Panc1 (cell line): ENCODE measurements around the gene SLC6A6. TPM values are rescaled to one million over a fixed set of nuclear protein-coding genes. Genes with fewer than 3 reads are reported as not detected.

Experiments
- ATAC-seq: fragments of 200-7000 bp; cut with Tn5 transposase; 2 replicates; pipeline ENCODE4 v1.9.1; 2020; ENCODE audit warnings: mild to moderate bottlenecking, moderate library complexity
- BruUV-seq: library from RNA; stranded (reverse); fragments of 400-500 nt; replicated peaks from 2 replicates; lab custom pipeline; 2021; lab: Mats Ljungman, UMichigan
- CTCF ChIA-PET: fragments of 300-600 bp; sonication (Branson Sonifier 250); formaldehyde crosslinking; loops from one replicate; lab custom pipeline; 2022; ENCODE audit warnings: antibody characterized with exemption; lab: Charles Lee
- POLR2A ChIA-PET: fragments of 300-600 bp; sonication (Branson Sonifier 250); formaldehyde crosslinking; loops from one replicate; lab custom pipeline; 2022; ENCODE audit warnings: antibody characterized with exemption; lab: Charles Lee
- DNase-seq: peaks from one replicate; pipeline ENCODE4 v3.0.0-alpha.2; 2010; ENCODE audit warnings: low read depth, low spot score
- H3K27ac ChIP-seq: 2 replicates; pipeline ENCODE4 v1.5.1; 2011; ENCODE audit warnings: mild to moderate bottlenecking, low read length, inconsistent platforms
- H3K27me3 ChIP-seq: fragments of 200-500 bp; sonication (Bioruptor generic); 2 replicates; pipeline ENCODE4 v1.6.0; 2014; ENCODE audit warnings: low read length, inconsistent platforms; ENCODE audit not compliant: control insufficient read depth, insufficient read depth
- H3K36me3 ChIP-seq: fragments of 200-500 bp; sonication (Bioruptor generic); 2 replicates; pipeline ENCODE4 v1.5.1; 2014; ENCODE audit warnings: inconsistent platforms, mild to moderate bottlenecking, low read length, moderate library complexity; ENCODE audit not compliant: control insufficient read depth, insufficient read depth
- H3K4me1 ChIP-seq: 2 replicates; pipeline ENCODE4 v1.5.1; 2011; ENCODE audit warnings: inconsistent platforms, mild to moderate bottlenecking, low read length, moderate library complexity; ENCODE audit not compliant: control insufficient read depth, insufficient read depth
- H3K4me3 ChIP-seq, 2 experiments: 2 replicates each; pipeline ENCODE4 v1.5.1; 2011 to 2012; ENCODE audit warnings: low read depth in 2 of 2, low read length in 2 of 2, mild to moderate bottlenecking in 2 of 2, inconsistent platforms in 1 of 2, moderate library complexity in 1 of 2
- H3K9me3 ChIP-seq: fragments of 200-500 bp; sonication (Bioruptor generic); 2 replicates; pipeline ENCODE4 v1.5.1; 2014; ENCODE audit warnings: low read depth, mild to moderate bottlenecking, inconsistent platforms, low read length, moderate library complexity; ENCODE audit not compliant: control insufficient read depth, insufficient read depth
- CTCF ChIP-seq: fragments of 450-650 bp; IDR thresholded peaks from 2 replicates; pipeline ENCODE4 v1.5.1; 2017; ENCODE audit warnings: mild to moderate bottlenecking
- POLR2AphosphoS5 ChIP-seq: IDR thresholded peaks from 2 replicates; pipeline ENCODE4 v1.6.1; 2012; ENCODE audit warnings: mild to moderate bottlenecking, low read depth, low read length, moderate library complexity
- REST ChIP-seq, 2 experiments: IDR thresholded peaks; 2 replicates each; pipeline ENCODE4 v1.6.1; 2011 to 2012; ENCODE audit warnings: low read depth in 2 of 2, control low read depth in 1 of 2, low read length in 1 of 2, mild to moderate bottlenecking in 1 of 2, moderate library complexity in 1 of 2; ENCODE audit not compliant: insufficient read depth in 1 of 2
- SIN3A ChIP-seq: IDR thresholded peaks from 2 replicates; pipeline ENCODE4 v1.6.1; 2012; ENCODE audit warnings: low read depth, mild to moderate bottlenecking, low read length, moderate library complexity, borderline replicate concordance; ENCODE audit not compliant: insufficient read depth
- TCF7L2 ChIP-seq: IDR thresholded peaks from 2 replicates; pipeline ENCODE4 v1.6.1; 2011; ENCODE audit warnings: mild to moderate bottlenecking, low read depth, low read length, inconsistent platforms
- in situ Hi-C: cut with HindIII; loops from 2 replicates; pipeline ENCODE4 v1.10.0; 2016; ENCODE audit warnings: low sequenced_read_pairs, low pct_unique_long_range_greater_than_20kb
- intact Hi-C: fragments of 100-400 bp; cut with micrococcal nuclease; formaldehyde crosslinking; loops from one replicate; pipeline ENCODE4 v1.10.0; 2022; ENCODE audit not compliant: unreplicated experiment
- total RNA-seq: library from RNA; stranded (reverse); gene quantifications from one replicate; pipeline ENCODE4 v1.2.1, GENCODE V29; 2021; ENCODE audit not compliant: unreplicated experiment

SLC6A6 gene
- total RNA-seq, 1 experiment from 2014 or later: 61.0 TPM

- intact Hi-C loops: no loop called here
- Histone ChIP-seq H3K27me3 (no peaks in the 10 kb centered on the region), H3K4me1 (no peaks in the 10 kb centered on the region), H3K9me3 (no peaks in the 10 kb centered on the region), H3K4me3 (no peak overlapping the region), H3K27ac (no peak overlapping the region), H3K36me3 (no peaks in the 10 kb centered on the region)
- in situ Hi-C loops: no loop called here
- ATAC-seq (no peak), DNase-seq (no peak)
- no TSS peak for BruUV-seq
- TF ChIP-seq CTCF (no peak), SIN3A (no peak), REST (IDR thresholded peaks at IDR 0.05; ENCODE audit: insufficient read depth in 1 of 2, low read depth in 2 of 2, low read length in 1 of 2) (no peak), TCF7L2 (no peak), POLR2AphosphoS5 (no peak)
- ChIA-PET CTCF (no interaction called here), POLR2A (no interaction called here)
Observed at GRCh38 chr3:14516738-14517345, 114.4 kb downstream of the SLC6A6 start.

GRCh38 chr3:14517601-14518431, 115.4 kb downstream of the SLC6A6 start:
- ATAC-seq (no peak; the same call in 1 of the 2 replicates), DNase-seq (no peak)
- in situ Hi-C loops (no loop called here), intact Hi-C loops (no loop called here)
- TF ChIP-seq SIN3A (no peak), POLR2AphosphoS5 (no peak), CTCF (no peak), TCF7L2 (no peak), REST (IDR thresholded peaks at IDR 0.05; ENCODE audit: insufficient read depth in 1 of 2, low read depth in 2 of 2, low read length in 1 of 2) (no peak)
- no peak overlapping the region for H3K27ac ChIP-seq
- no TSS peak for BruUV-seq
- no peaks in the 10 kb centered on the region for H3K36me3 ChIP-seq
- H3K4me3 ChIP-seq: no peak overlapping the region
- H3K9me3 ChIP-seq: no peaks in the 10 kb centered on the region
- H3K27me3 ChIP-seq: no peaks in the 10 kb centered on the region
- ChIA-PET POLR2A (no interaction called here), CTCF (no interaction called here)
- no peaks in the 10 kb centered on the region for H3K4me1 ChIP-seq
